Measurements from ENCODE around the gene ELF2.
"Not testable (repeated sequence)": the region's sequence is repeated elsewhere in the genome, so short reads cannot be mapped to it uniquely, and the experiment has no call there.

The ELF2 gene

GRCh38 chr4:139184129-139184528 lies 7.1 kb upstream of the ELF2 start:
- peak; percentile 20 for DNase-seq

DNA sequence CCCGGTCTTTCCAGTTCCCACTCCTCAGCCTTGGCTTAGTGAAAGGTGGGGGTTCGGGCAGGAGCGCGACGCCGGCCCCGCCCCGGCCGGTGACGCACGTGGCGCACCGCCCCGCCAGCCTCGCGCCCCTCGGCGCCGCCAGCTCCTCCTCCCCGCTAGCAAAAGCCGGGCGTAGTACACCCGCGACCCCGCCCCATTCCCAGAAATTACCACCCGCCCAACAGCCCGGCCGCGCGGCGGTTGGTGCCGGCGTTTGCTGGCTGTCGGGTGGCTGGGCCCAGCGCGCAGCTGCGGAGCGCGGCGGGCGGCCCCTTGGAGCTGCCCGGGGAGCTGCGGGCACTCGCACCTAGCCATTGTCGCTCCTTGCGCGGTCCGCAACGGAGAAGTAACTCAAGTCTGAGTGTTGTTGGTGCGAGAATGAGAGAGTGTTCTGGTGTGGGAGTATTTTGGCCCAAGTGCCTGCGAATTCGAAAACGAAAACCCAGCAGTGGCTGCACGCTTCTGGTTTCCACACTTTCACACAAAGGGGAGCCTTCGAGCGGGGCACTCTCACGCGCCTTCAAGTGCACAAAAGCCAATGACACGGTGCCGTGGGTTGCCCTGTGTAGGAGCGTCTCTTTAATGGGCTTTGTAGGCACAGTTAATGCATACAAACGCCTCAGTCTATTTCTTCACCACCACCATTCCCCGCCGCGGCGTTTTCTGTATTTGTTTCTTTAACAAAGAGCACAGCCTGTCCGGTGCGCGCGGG lies 1.0 kb upstream of the ELF2 start:
- DNase-seq: peak; percentile 91

DNA sequence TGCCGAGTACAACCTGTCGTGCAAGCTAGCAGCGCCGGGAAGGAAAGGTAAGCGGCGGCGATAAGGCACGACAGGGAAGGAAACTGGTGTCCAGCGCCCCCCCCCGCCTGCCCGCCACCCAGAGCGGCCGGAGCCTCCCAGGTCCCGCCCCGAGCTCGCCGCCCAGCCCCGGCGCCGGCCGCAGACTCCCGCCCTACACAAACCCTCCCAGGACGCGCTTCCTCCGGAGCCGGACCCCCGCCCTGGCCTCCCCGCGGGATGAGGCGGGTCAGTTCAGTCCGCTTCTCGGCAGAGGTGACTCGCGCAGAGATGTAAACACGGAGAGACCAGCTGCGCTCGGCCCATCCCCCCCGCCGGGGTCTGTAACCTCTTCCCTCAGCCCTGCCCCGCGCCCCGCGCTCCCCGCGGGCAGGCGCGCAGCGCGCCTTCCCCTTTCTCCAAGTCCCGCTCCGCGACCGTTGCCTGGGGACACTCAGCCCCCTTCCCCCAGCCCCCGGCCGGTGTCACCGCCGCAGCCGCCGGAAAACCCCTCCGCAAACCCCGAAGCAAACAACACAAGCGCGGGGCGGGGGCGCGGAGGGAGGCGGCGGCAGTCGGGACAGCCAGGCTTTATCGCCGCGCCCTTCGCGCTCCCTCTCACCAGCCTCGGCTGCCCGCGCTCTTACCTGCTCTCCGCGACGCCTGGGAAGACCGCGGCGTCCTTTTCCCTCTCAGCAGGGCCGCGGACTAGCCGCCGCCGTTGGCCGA lies 543 bp downstream of the ELF2 start:
- peak; percentile 56 for DNase-seq

DNA sequence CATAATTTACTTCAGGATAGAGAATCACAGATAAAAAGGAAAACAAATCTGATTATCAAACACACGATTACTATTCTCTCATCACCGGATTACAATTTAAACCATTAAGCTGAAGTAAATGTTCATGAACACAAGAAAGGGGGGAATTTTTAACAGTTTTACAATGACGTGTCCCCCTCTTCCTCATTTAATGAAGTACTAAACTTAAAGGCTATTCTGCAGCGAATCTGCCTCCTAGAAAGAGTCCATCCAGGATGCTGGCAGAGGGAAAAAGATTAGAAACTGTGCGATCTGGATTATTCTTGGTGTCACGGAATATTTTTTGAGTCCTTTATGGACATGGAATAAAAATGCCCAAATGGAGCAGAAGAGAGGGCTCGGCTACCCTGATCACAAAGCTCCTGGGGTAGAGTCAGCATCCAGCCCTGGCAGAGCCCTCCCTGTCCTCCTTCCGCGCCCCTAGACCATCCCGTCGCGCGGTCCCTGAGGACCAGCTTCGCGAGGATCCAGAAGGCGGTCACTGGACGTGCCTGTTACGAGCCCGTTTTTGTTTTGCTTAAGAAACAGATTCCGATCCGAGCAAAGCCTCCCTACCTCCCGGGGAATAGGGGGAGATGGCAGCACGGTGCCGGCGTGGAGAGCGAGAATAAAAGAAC lies 1.2 kb downstream of the ELF2 start:
- DNase-seq: peak; percentile 32

DNA sequence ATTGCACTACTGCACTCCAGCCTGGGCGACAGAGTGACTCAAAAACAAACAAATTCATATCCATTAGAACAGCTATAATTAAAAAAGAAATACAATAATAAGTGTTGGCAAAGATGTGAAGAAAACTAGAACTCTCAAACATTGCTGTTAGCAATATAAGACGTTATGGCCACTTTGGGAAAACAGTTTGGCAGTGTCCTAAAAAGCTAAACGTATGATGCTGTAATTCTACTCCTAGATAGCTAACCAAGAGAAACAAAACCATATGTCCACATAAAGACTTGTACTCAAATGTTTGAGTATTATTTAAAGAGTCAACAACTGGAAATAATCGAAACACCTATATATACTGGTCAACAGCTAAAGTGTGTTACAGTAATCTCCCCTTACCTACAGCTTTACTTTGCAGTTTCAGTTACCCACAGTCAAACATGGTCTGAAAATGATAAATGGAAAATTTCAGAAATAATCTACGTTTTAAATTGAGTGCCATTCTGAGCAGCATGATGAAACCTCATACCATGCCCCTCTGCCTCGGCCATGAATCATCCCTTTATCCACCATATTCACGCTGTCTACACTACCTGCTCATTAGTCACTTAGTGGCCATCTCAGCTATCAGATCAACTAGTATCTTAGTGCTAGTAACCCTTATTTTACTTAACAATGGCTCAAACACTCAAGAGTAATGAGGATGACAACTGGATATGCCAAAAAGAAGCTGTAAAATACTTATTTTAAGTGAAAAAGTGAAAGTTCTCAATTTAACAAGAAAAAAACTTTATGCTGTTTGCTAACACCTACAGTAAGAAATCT lies 4.9 kb downstream of the ELF2 start:
- peak; percentile 51 for DNase-seq

- DNase-seq: no peak
These were observed 6.1 kb downstream of the ELF2 start for GRCh38 chr4:139170932-139171331.

DNA sequence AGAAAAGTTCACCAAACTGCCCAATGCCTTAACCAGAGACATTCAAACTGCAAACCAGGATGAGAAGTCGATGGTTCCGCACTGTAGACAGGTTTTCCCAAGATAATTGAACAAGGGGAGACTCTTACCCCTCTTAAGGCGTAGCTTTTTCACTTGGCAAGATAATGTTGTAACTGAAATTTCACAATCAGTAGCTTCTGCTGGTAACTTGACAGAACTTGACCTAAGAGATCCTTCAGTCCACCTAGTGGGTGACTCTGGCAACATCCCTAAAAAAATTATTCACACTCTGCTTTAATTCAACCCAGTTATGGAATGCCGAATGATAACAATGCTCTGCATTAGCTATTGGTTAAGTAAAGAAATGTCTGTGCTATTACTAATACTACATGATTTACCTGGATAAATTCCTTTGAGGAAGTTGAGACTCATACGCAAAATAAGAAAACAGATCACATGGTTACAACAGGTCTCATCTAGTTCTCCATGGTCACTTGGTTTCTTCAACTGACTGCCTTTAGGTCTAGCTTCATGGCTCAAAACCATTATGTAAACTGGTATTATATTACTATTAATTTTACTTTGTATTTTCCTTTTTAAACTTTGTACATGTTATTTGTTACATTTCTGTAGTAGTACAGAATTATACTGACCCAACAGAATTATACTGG lies 9.1 kb downstream of the ELF2 start:
- peak; percentile 81 for DNase-seq

GRCh38 chr4:139164731-139165130 lies 12.3 kb downstream of the ELF2 start:
- no peak for DNase-seq

GRCh38 chr4:139163806-139164206 lies 13.2 kb downstream of the ELF2 start:
- DNase-seq: no peak

DNA sequence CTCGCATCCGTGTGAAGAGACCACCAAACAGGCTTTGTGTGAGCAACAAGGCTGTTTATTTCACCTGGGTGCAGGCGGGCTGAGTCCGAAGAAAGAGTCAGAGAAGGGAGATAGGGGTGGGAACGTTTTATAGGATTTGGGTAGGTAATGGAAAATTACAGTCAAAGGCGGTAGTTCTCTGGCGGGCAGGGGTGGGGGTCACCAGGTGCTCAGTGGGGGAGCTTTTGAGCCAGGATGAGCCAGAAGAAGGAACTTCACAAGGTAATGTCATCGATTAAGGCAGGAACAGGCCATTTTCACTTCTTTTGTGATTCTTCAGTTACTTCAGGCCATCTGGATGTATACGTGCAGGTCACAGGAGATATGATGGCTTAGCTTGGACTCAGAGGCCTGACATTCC lies 19.0 kb downstream of the ELF2 start:
- DNase-seq: not testable (repeated sequence)

- no peak for DNase-seq
These were observed 22.0 kb downstream of the ELF2 start for GRCh38 chr4:139154952-139155557.

- no peak for DNase-seq
These were observed 22.5 kb downstream of the ELF2 start for GRCh38 chr4:139154538-139154937.

GRCh38 chr4:139154134-139154421 lies 22.9 kb downstream of the ELF2 start:
- no peak for DNase-seq

- DNase-seq: no peak
These were observed 23.4 kb downstream of the ELF2 start for GRCh38 chr4:139153411-139154133.

DNA sequence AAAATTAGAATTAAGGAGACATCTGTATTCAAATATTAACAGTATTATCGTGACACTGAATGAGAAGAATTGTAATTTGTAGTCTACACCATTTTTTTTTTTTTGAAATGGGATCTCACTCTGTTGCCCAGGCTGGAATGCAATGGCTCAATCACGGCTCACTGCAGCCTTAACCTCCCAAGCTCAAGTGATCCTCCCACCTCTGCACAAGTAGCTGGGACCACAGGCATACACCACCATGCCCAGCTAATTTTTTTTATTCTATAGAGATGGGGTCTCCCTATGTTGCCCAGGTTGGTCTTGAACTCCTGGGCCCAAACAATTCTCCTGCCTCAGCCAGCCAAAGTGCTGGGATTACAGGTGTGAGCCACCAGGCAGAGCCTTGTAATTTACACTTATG lies 24.8 kb downstream of the ELF2 start:
- DNase-seq: no peak

GRCh38 chr4:139146926-139147629 lies 29.9 kb downstream of the ELF2 start:
- DNase-seq: no peak

DNA sequence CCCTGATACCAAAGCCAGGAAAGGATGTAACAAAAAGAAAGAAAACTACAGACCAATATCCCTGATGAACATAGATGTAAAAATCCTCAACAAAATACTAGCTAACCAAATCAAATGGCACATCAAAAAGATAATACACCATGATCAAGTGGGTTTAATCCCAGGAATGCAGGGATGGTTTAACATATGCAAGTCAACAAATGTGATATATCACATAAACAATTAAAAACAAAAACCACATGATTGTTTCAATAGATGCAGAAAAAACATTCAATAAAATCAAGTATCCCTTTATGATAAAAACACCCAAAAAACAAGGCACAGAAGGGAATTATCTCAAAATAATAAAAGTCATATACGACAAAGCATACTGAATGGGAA lies 31.5 kb downstream of the ELF2 start:
- DNase-seq: no peak

DNA sequence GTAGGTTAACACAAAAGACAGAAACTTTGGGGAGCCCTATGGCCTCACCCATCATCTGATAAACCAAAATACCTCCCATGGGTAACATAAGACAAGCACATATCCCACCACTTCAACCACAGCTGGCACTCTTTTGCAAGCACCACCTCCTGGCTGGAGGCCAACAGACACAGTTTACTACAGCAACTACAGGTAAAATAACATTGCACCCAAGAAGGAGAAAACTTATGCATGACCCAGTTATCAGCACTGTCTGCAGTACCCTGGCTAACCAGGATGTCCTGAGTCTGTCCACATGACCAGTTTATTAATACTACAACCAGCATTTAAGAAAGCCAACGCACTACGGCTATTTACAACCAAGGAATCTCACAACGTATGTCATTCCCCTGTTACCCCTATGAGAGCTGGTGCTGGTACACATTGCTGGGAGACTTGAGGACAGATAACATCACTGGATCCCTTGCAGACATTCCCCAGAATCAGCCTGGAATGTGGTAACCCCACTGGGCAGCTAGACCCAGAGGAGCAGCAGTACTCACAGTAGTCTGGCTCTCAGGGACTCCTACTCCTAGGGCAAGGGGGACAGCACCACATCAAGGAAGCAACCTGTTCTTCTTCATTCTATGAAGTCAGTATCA lies 32.0 kb downstream of the ELF2 start:
- peak; percentile 52 for DNase-seq

- peak; percentile 90 for DNase-seq
These were observed 32.7 kb downstream of the ELF2 start for GRCh38 chr4:139144161-139144859.

DNA sequence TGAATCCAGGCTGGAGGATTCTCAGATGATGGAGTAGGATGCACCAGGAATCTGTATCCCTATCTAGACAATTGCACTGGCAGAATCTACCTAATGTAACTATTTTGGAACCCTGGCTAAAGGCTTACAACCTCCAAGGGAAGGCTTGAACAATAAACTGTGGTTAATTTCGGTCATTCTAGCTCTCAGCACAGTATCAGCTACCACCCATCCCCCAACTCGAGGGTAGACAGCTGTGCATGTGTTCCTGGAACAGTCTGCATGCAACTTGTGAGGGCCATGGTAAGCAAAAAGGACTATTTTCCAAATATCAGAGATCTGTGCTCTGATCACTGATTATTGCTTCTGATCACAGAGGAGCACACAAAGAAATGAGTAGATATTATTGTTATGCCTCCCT lies 34.0 kb downstream of the ELF2 start:
- no peak for DNase-seq
